ENCODE results near the gene NEDD9.

- TF ChIP-seq CTCF (IDR thresholded peaks at IDR 0.05), result no peak
- no peak for TF ChIP-seq ZFX (IDR thresholded peaks at IDR 0.05; ENCODE audit: borderline replicate concordance)
Observed at GRCh38 chr6:11210386-11211138, 21.9 kb downstream of the NEDD9 start.
